ENCODE data around the gene NT5C.

NT5C gene

GRCh38 chr17:75087558-75088453 is 43.7 kb downstream of the NT5C start, which contains the start of gene SLC16A5 (continued):
- TF ChIP-seq GLIS1 (tag by site-specific recombination; IDR thresholded peaks at IDR 0.05) (peak; percentile 31; the same call in 1 of the 2 replicates), KLF8 (tag by site-specific recombination; IDR thresholded peaks at IDR 0.05) (0 out of 2 replicates have a peak, but pooled peaks have one; percentile 13), SP3 (tag by site-specific recombination; IDR thresholded peaks at IDR 0.05) (peak; percentile 58; the same call in 1 of the 2 replicates), PRDM10 (tag by site-specific recombination; IDR thresholded peaks at IDR 0.05) (peak; percentile 31; the same call in 1 of the 2 replicates)

- no peak overlapping the region for H3K27ac ChIP-seq (ENCODE audit: extremely low read depth, low read depth, low read length)
- TF ChIP-seq ZNF274 (IDR thresholded peaks at IDR 0.05; ENCODE audit: low read length) (no peak), ZNF274 (tag by site-specific recombination; IDR thresholded peaks at IDR 0.05; ENCODE audit: borderline replicate concordance) (no peak), TSHZ1 (tag by site-specific recombination; IDR thresholded peaks at IDR 0.05; ENCODE audit: borderline replicate concordance) (no peak), ZNF677 (tag by site-specific recombination; IDR thresholded peaks at IDR 0.05) (no peak), ZNF624 (tag by site-specific recombination; IDR thresholded peaks at IDR 0.05) (no peak), ZNF777 (tag by site-specific recombination; IDR thresholded peaks at IDR 0.05; ENCODE audit: borderline replicate concordance) (no peak), ZBTB11 (tag by site-specific recombination; conservative IDR thresholded peaks at IDR 0.05; ENCODE audit: low read depth) (no peak), HOXC10 (CRISPR knock-in tag; IDR thresholded peaks at IDR 0.05) (no peak), ZEB2 (tag by site-specific recombination; IDR thresholded peaks at IDR 0.05) (no peak), ZNF843 (tag by site-specific recombination; IDR thresholded peaks at IDR 0.05) (no peak), ZNF837 (tag by site-specific recombination; IDR thresholded peaks at IDR 0.05) (no peak), KLF17 (tag by site-specific recombination; IDR thresholded peaks at IDR 0.05) (no peak), ZNF513 (tag by site-specific recombination; IDR thresholded peaks at IDR 0.05) (no peak), ZNF140 (tag by site-specific recombination; IDR thresholded peaks at IDR 0.05) (no peak), ZNF654 (tag by site-specific recombination; IDR thresholded peaks at IDR 0.05; ENCODE audit: low read depth) (no peak), ZNF433 (tag by site-specific recombination; IDR thresholded peaks at IDR 0.05; ENCODE audit: low read depth) (no peak)
- no peaks in the 10 kb centered on the region for H3K9me3 ChIP-seq (ENCODE audit: control insufficient read depth, insufficient read depth, low read depth, low read length)
- H3K4me3 ChIP-seq (ENCODE audit: low read depth, low read length): peak overlapping the region; percentile 6; the same call in 1 of the 2 replicates
- H3K36me3 ChIP-seq (ENCODE audit: control insufficient read depth in 2 of 2, insufficient read depth in 1 of 2, low read length in 2 of 2): no peaks in the 10 kb centered on the region
- H3K4me1 ChIP-seq (ENCODE audit: control insufficient read depth, insufficient read depth, low read length): 0 out of 2 replicates have a peak, but pooled peaks cover 2% of the 10 kb centered on the region
- POLR2A ChIA-PET: interaction anchor here (1.0 kb wide), 1 partner anchor 18 kb away, joined by 5 read pairs; no protein-coding TSS in a partner anchor
- CTCF ChIA-PET: interaction anchor here (2.1 kb wide), 1 partner anchor 126 kb away, joined by 7 read pairs; no protein-coding TSS in a partner anchor
These were observed 44.4 kb downstream of the NT5C start for GRCh38 chr17:75087182-75087557.

Data from HEK293 (cell line).